ENCODE measurements around the gene CCDC197. TPM values are rescaled to one million over a fixed set of nuclear protein-coding genes. Genes with fewer than 3 reads are reported as not detected.

Gene CCDC197
- total RNA-seq, 1 experiment from 2014 or later = not detected

GRCh38 chr14:94040796-94041195 is 43.7 kb downstream of the CCDC197 start:
- no peak for TF ChIP-seq CTCF (conservative IDR thresholded peaks at IDR 0.05)
- no peak overlapping the region for H3T11ph ChIP-seq (ENCODE audit: low read length)
- no peak overlapping the region for H3K4me2 ChIP-seq (ENCODE audit: insufficient read depth, insufficient read length, low read length)
- no peak overlapping the region for H2BK20ac ChIP-seq (ENCODE audit: low read depth, low read length, poor library complexity, severe bottlenecking)
- H2BK120ac ChIP-seq (ENCODE audit: low read depth, low read length, poor library complexity, severe bottlenecking) = no peak overlapping the region
- H3K23me2 ChIP-seq (ENCODE audit: insufficient read length, low read depth, low read length, poor library complexity, severe bottlenecking) = no peaks in the 10 kb centered on the region
- H3K79me2 ChIP-seq (ENCODE audit: insufficient read depth, low read length) = no peaks in the 10 kb centered on the region
- no peaks in the 10 kb centered on the region for H4K20me1 ChIP-seq (ENCODE audit: control insufficient read depth, insufficient read depth, insufficient read length)
- no peak overlapping the region; the same call in 1 of the 2 replicates for H3K14ac ChIP-seq (ENCODE audit: insufficient read depth, low read length)
- H2AK5ac ChIP-seq (ENCODE audit: insufficient read length, low read length) = no peak overlapping the region
- no peaks in the 10 kb centered on the region for H3K9me3 ChIP-seq (ENCODE audit: control insufficient read depth, low read depth, low read length)
- no peak overlapping the region for H3K18ac ChIP-seq (ENCODE audit: insufficient read length, low read depth, low read length)
- no peak overlapping the region for H3K23ac ChIP-seq (ENCODE audit: insufficient read length, low read depth, low read length)
- no peak overlapping the region for H3K4ac ChIP-seq (ENCODE audit: low read depth, low read length)
- no peak overlapping the region for H3K27ac ChIP-seq (ENCODE audit: insufficient read length, low read depth, low read length)
- H3K36me3 Mint-ChIP-seq (ENCODE audit: insufficient read depth in 1 of 3, low read depth in 3 of 3) = peaks cover 0 to 48% (median 35%) of the 10 kb centered on the region in 3 experiments
- H2BK15ac ChIP-seq (ENCODE audit: low read depth, low read length) = no peak overlapping the region
- no peaks in the 10 kb centered on the region for H3K4me1 ChIP-seq (ENCODE audit: insufficient read depth, low read length)
- H3K27me3 Mint-ChIP-seq (ENCODE audit: low read depth) = no peaks in the 10 kb centered on the region
- no peak overlapping the region for H2AFZ ChIP-seq (ENCODE audit: low read length)
- H3K9me3 Mint-ChIP-seq = no peaks in the 10 kb centered on the region
- H3K27ac Mint-ChIP-seq = peak overlapping the region in 2 of 3 experiments; percentile 0 to 58; a peak in 1 of 7 replicates
- H2BK5ac ChIP-seq (ENCODE audit: insufficient read length, low read length) = no peak overlapping the region
- no peak overlapping the region for H4K91ac ChIP-seq (ENCODE audit: insufficient read length, low read depth, low read length)
- H3K27me3 ChIP-seq (ENCODE audit: insufficient read depth, low read length) = no peaks in the 10 kb centered on the region
- no peak overlapping the region for H4K8ac ChIP-seq (replicated peaks; ENCODE audit: insufficient read length, low read depth, low read length)
- no peak overlapping the region for H3K9ac ChIP-seq (ENCODE audit: extremely low read depth, insufficient read length, low read length)
- H2BK12ac ChIP-seq (ENCODE audit: insufficient read length, low read depth, low read length) = no peak overlapping the region
- H3K4me3 Mint-ChIP-seq = peak overlapping the region in 1 of 2 experiments; percentile 3; a peak in 1 of 5 replicates
- no peak overlapping the region for H3K56ac ChIP-seq (ENCODE audit: insufficient read length, low read depth, low read length)
- WGBS (ENCODE audit: extremely low coverage, insufficient read length, low lambda C conversion rate) = no CpG with 5 or more reads among the region's 13 CpGs
- H4K5ac ChIP-seq (ENCODE audit: insufficient read length, low read depth, low read length) = no peak overlapping the region
- no peak for DNase-seq
- peaks cover 11 to 13% of the 10 kb centered on the region in 2 experiments for H3K4me1 Mint-ChIP-seq
- no peaks in the 10 kb centered on the region for H3K79me1 ChIP-seq (ENCODE audit: insufficient read depth, low read depth, low read length, poor library complexity, severe bottlenecking)

Data from H9 (cell line).